Fibroblast of villous mesenchyme (primary cell): ENCODE measurements around the gene GRB14. TPM values are rescaled to one million over a fixed set of nuclear protein-coding genes. Genes with fewer than 3 reads are reported as not detected.

ENCODE experiments used
- DNase-seq: peaks from one replicate; pipeline ENCODE4 v3.0.0-alpha.2; 2010; ENCODE audit warnings: low read depth
- H3K4me3 ChIP-seq: 2 replicates; pipeline ENCODE4 v1.5.1; 2011; ENCODE audit warnings: low read depth, mild to moderate bottlenecking, low read length
- CTCF ChIP-seq: IDR thresholded peaks from 2 replicates; pipeline ENCODE4 v1.5.1; 2012; ENCODE audit warnings: low read depth, mild to moderate bottlenecking, low read length; ENCODE audit not compliant: insufficient read depth
- total RNA-seq: library from RNA; depleted of rRNA; stranded (reverse); fragments of >200 nt; gene quantifications from 2 replicates; pipeline ENCODE4 v1.2.3, GENCODE V29; 2012

GRB14 gene
- total RNA-seq, result not detected in 2 replicates

GRCh38 chr2:164620873-164621763 is at the start of gene GRB14:
GRB14 (minus strand) TSS chr2:164621482; CDS start chr2:164621309, 173 bp downstream.
- no peak for DNase-seq
- TF ChIP-seq CTCF, result no peak
- peak within 1 kb of the TSS; percentile 34 for H3K4me3 ChIP-seq

GRCh38 chr2:164669291-164669690 is 48.0 kb upstream of the GRB14 start:
- no peak for DNase-seq

GRCh38 chr2:164667566-164667965 is 46.3 kb upstream of the GRB14 start:
- no peak for DNase-seq
- no peak for TF ChIP-seq CTCF
- no peak overlapping the region for H3K4me3 ChIP-seq

More at GRCh38 chr2:164669291-164669690, 48.0 kb upstream of the GRB14 start:
- no peak overlapping the region for H3K4me3 ChIP-seq
- TF ChIP-seq CTCF, result no peak

GRCh38 chr2:164664070-164664469 is 42.8 kb upstream of the GRB14 start:
- no peak for TF ChIP-seq CTCF
- DNase-seq, result no peak
- H3K4me3 ChIP-seq, result no peak overlapping the region

- no peak for DNase-seq
- no peak overlapping the region for H3K4me3 ChIP-seq
- TF ChIP-seq CTCF, result no peak
Measured at GRCh38 chr2:164662868-164663631, 41.8 kb upstream of the GRB14 start.

- DNase-seq, result peak; percentile 13
- no peak overlapping the region for H3K4me3 ChIP-seq
- TF ChIP-seq CTCF, result no peak
Measured at GRCh38 chr2:164662066-164662465, 40.8 kb upstream of the GRB14 start.
